GM15510 (cell line): ENCODE measurements around the gene ADGRD1.

Source experiments
- POLR2A ChIP-seq: IDR thresholded peaks from 3 replicates; pipeline ENCODE4 v1.6.1; 2011; ENCODE audit warnings: borderline replicate concordance; ENCODE audit not compliant: insufficient read length; ENCODE audit errors: extremely low read depth

Gene ADGRD1

GRCh38 chr12:131041216-131041967, 87.7 kb downstream of the ADGRD1 start:
- no peak for TF ChIP-seq POLR2A

GRCh38 chr12:131041968-131042833, 88.5 kb downstream of the ADGRD1 start:
- TF ChIP-seq POLR2A: no peak

GRCh38 chr12:131042834-131043245, 89.1 kb downstream of the ADGRD1 start:
- no peak for TF ChIP-seq POLR2A

GRCh38 chr12:131043401-131043871, 89.7 kb downstream of the ADGRD1 start:
- no peak for TF ChIP-seq POLR2A

GRCh38 chr12:131044136-131044535, 90.4 kb downstream of the ADGRD1 start:
- no peak for TF ChIP-seq POLR2A

GRCh38 chr12:131044760-131045381, 91.2 kb downstream of the ADGRD1 start:
- no peak for TF ChIP-seq POLR2A

GRCh38 chr12:131045705-131046460, 92.2 kb downstream of the ADGRD1 start:
- no peak for TF ChIP-seq POLR2A

GRCh38 chr12:131046813-131047788, 93.4 kb downstream of the ADGRD1 start:
- no peak for TF ChIP-seq POLR2A

GRCh38 chr12:131047789-131048610, 94.3 kb downstream of the ADGRD1 start:
- no peak for TF ChIP-seq POLR2A

GRCh38 chr12:131048611-131048990, 94.9 kb downstream of the ADGRD1 start:
- no peak for TF ChIP-seq POLR2A

- no peak for TF ChIP-seq POLR2A
Measured at GRCh38 chr12:131049002-131049401, 95.3 kb downstream of the ADGRD1 start.

GRCh38 chr12:131049549-131050339, 96.0 kb downstream of the ADGRD1 start:
- no peak for TF ChIP-seq POLR2A
